CD1c-positive myeloid dendritic cell (primary cell): ENCODE measurements around the gene SLC26A11.
"Not testable (repeated sequence)": the region's sequence is repeated elsewhere in the genome, so short reads cannot be mapped to it uniquely, and the experiment has no call there.

Experiments used
- DNase-seq: peaks from one replicate; pipeline ENCODE4 v3.0.0-alpha.2; 2016; ENCODE audit errors: extremely low spot score

The SLC26A11 gene

GRCh38 chr17:80260791-80261158 is 40.5 kb downstream of the SLC26A11 start, which contains the start of gene RNF213:
Gene RNF213, plus strand, starts transcription at chr17:80260852. Its CDS starts 2,830 bp downstream, at chr17:80263682.
- peak; percentile 56 for DNase-seq

- DNase-seq = peak; percentile 35
Observed at GRCh38 chr17:80261159-80261894, 41.1 kb downstream of the SLC26A11 start.

GRCh38 chr17:80261895-80262279 is 41.7 kb downstream of the SLC26A11 start:
- DNase-seq = no peak

GRCh38 chr17:80262291-80262690 is 42.1 kb downstream of the SLC26A11 start:
- no peak for DNase-seq

GRCh38 chr17:80262775-80263244 is 42.6 kb downstream of the SLC26A11 start:
- DNase-seq = no peak

GRCh38 chr17:80263253-80264204 is 43.3 kb downstream of the SLC26A11 start:
- peak; percentile 94 for DNase-seq

- DNase-seq = peak; percentile 28
Observed at GRCh38 chr17:80264205-80265075, 44.2 kb downstream of the SLC26A11 start.

GRCh38 chr17:80265205-80266068 is 45.2 kb downstream of the SLC26A11 start:
- peak; percentile 33 for DNase-seq

- DNase-seq = no peak
Observed at GRCh38 chr17:80267391-80267790, 47.2 kb downstream of the SLC26A11 start.

- no peak for DNase-seq
Observed at GRCh38 chr17:80268427-80268826, 48.2 kb downstream of the SLC26A11 start.

- no peak for DNase-seq
Observed at GRCh38 chr17:80269405-80269807, 49.2 kb downstream of the SLC26A11 start.

GRCh38 chr17:80270104-80270503 is 49.9 kb downstream of the SLC26A11 start:
- DNase-seq = no peak

GRCh38 chr17:80270836-80271235 is 50.6 kb downstream of the SLC26A11 start:
- peak; percentile 43 for DNase-seq

GRCh38 chr17:80272366-80272765 is 52.1 kb downstream of the SLC26A11 start:
- DNase-seq = no peak

GRCh38 chr17:80274331-80274730 is 54.1 kb downstream of the SLC26A11 start:
- DNase-seq = no peak

GRCh38 chr17:80274871-80275449 is 54.7 kb downstream of the SLC26A11 start:
- DNase-seq = no peak

- not testable (repeated sequence) for DNase-seq
Observed at GRCh38 chr17:80275857-80276256, 55.6 kb downstream of the SLC26A11 start.

- no peak for DNase-seq
Observed at GRCh38 chr17:80277751-80278671, 57.8 kb downstream of the SLC26A11 start.

- peak; percentile 88 for DNase-seq
Observed at GRCh38 chr17:80279895-80280294, 59.7 kb downstream of the SLC26A11 start.
